B cell (primary cell): ENCODE measurements around the gene RRM2. TPM values are rescaled to one million over a fixed set of nuclear protein-coding genes. Genes with fewer than 3 reads are reported as not detected.

Experiments used
- ATAC-seq: fragments of 200-7000 bp; cut with Tn5 transposase; one replicate; pipeline ENCODE4 v1.10.0; 2021; ENCODE audit warnings: low read depth, mild to moderate bottlenecking, moderate number of reproducible peaks, moderate library complexity
- CTCF ChIA-PET: fragments of 350-600 bp; sonication (Branson Sonifier 250); formaldehyde crosslinking; loops from one replicate; lab custom pipeline; 2021; ENCODE audit warnings: antibody characterized with exemption, inconsistent platforms; lab: Charles Lee
- POLR2A ChIA-PET: fragments of 350-600 bp; sonication (Branson Sonifier 250); formaldehyde crosslinking; loops from one replicate; lab custom pipeline; 2021; ENCODE audit warnings: antibody characterized with exemption; lab: Charles Lee
- DNase-seq: peaks from one replicate; pipeline ENCODE4 v3.0.0; 2013
- H2AFZ ChIP-seq: 2 replicates; pipeline ENCODE4 v1.6.1; 2012; ENCODE audit warnings: mild to moderate bottlenecking, low read depth, low read length; ENCODE audit not compliant: insufficient read depth, poor library complexity, severe bottlenecking
- H3K27ac ChIP-seq, 2 donors: 1 replicate in 1 of 2; 2 replicates in 1 of 2; pipeline ENCODE4 v1.5.1; 2012 to 2013; ENCODE audit warnings: low read length in 2 of 2, mild to moderate bottlenecking in 2 of 2, moderate library complexity in 1 of 2
- H3K27me3 ChIP-seq, 4 experiments: fragments of 200-600 bp in 1 of 4; sonication (generic) in 1 of 4; replicated peaks in 1 of 4; 1 replicate in 2 of 4; 2 replicates in 2 of 4; pipeline versions ENCODE4 v1.6.1 to v1.7.0; 2013 to 2016; ENCODE audit warnings: low read length in 3 of 4, mild to moderate bottlenecking in 2 of 4, mixed read lengths in 1 of 4, moderate library complexity in 1 of 4; ENCODE audit not compliant: insufficient read depth in 4 of 4, control insufficient read depth in 3 of 4; ENCODE audit errors: control extremely low read depth in 1 of 4
- H3K36me3 ChIP-seq, 2 experiments: replicated peaks in 1 of 2; 1 replicate in 1 of 2; 2 replicates in 1 of 2; pipeline versions ENCODE4 v1.6.1 to v1.7.1; 2013; ENCODE audit warnings: low read length in 1 of 2; ENCODE audit not compliant: insufficient read depth in 2 of 2, control insufficient read depth in 1 of 2; ENCODE audit errors: control extremely low read depth in 1 of 2, extremely low read depth in 1 of 2
- H3K4me1 ChIP-seq, 2 donors: fragments of 200-600 bp in 1 of 2; sonication (generic) in 1 of 2; 1 replicate in 1 of 2; 2 replicates in 1 of 2; pipeline versions ENCODE4 v1.5.1 to v1.6.1; 2013 to 2017; ENCODE audit warnings: low read length in 2 of 2; ENCODE audit not compliant: control insufficient read depth in 2 of 2, insufficient read depth in 2 of 2
- H3K4me2 ChIP-seq: replicated peaks from 2 replicates; pipeline ENCODE3; 2012; ENCODE audit warnings: mild to moderate bottlenecking, low read depth, low read length; ENCODE audit not compliant: poor library complexity, severe bottlenecking
- H3K4me3 ChIP-seq, 5 experiments: fragments of 200-600 bp in 1 of 5; sonication (generic) in 1 of 5; 1 replicate in 3 of 5; 2 replicates in 2 of 5; pipeline versions ENCODE4 v1.5.1 to v1.7.0; 2011 to 2016; ENCODE audit warnings: low read length in 4 of 5, mild to moderate bottlenecking in 4 of 5, low read depth in 2 of 5, control low read depth in 1 of 5, moderate library complexity in 1 of 5; ENCODE audit not compliant: insufficient read depth in 1 of 5; ENCODE audit errors: control extremely low read depth in 1 of 5, extremely low read depth in 1 of 5
- H3K79me2 ChIP-seq: fragments of 200-600 bp; sonication (generic); one replicate; pipeline ENCODE4 v1.6.0; 2016; ENCODE audit warnings: low read length; ENCODE audit not compliant: control insufficient read depth, insufficient read depth
- H3K9ac ChIP-seq: fragments of 200-600 bp; sonication (generic); 2 replicates; pipeline ENCODE4 v1.6.1; 2017; ENCODE audit warnings: mild to moderate bottlenecking, low read length, moderate library complexity
- H3K9me3 ChIP-seq, 3 donors: one replicate each; pipeline versions ENCODE4 v1.6.1 to v1.7.1; 2013; ENCODE audit warnings: low read length in 2 of 3; ENCODE audit not compliant: control insufficient read depth in 2 of 3, insufficient read depth in 1 of 3; ENCODE audit errors: control extremely low read depth in 1 of 3
- H4K20me1 ChIP-seq: 2 replicates; pipeline ENCODE4 v1.6.0; 2012; ENCODE audit warnings: mild to moderate bottlenecking, low read length; ENCODE audit not compliant: insufficient read depth, control insufficient read depth, poor library complexity, severe bottlenecking
- H3K27ac Mint-ChIP-seq: one replicate; pipeline ENCODE4 v1.8.0; 2021; ENCODE audit warnings: mixed read lengths
- H3K27me3 Mint-ChIP-seq: one replicate; pipeline ENCODE4 v1.8.0; 2021; ENCODE audit warnings: mixed read lengths
- H3K4me1 Mint-ChIP-seq: one replicate; pipeline ENCODE4 v1.8.0; 2021; ENCODE audit warnings: mixed read lengths
- H3K4me3 Mint-ChIP-seq: one replicate; pipeline ENCODE4 v1.8.0; 2021; ENCODE audit warnings: mixed read lengths
- H3K9me3 Mint-ChIP-seq: one replicate; pipeline ENCODE4 v1.8.0; 2022; ENCODE audit warnings: mixed read lengths; ENCODE audit not compliant: insufficient read depth
- CTCF ChIP-seq: fragments of 200-600 bp; IDR thresholded peaks from one replicate; pipeline ENCODE4 v1.8.0; 2022; ENCODE audit warnings: antibody characterized with exemption, mild to moderate bottlenecking
- EZH2 ChIP-seq: IDR thresholded peaks from 2 replicates; pipeline ENCODE4 v1.6.1; 2012; ENCODE audit warnings: borderline replicate concordance, low read depth, mild to moderate bottlenecking, moderate library complexity, low read length; ENCODE audit not compliant: insufficient read depth, poor library complexity, severe bottlenecking
- WGBS: methylation state at CpG from one replicate; pipeline ENCODE4 v1.1.5; 2013; ENCODE audit warnings: missing lambda C conversion rate; ENCODE audit not compliant: insufficient coverage; 5-methylcytosine and 5-hydroxymethylcytosine counted together
- intact Hi-C: fragments of 100-400 bp; cut with micrococcal nuclease; formaldehyde crosslinking; loops from one replicate; pipeline ENCODE4 v1.10.0; 2022
- polyA plus RNA-seq: library from polyadenylated mRNA; depleted of rRNA; stranded (reverse); fragments of >200 nt; gene quantifications from 2 replicates; pipeline ENCODE4 v1.2.3, GENCODE V29; 2012
- total RNA-seq, 2 donors: library from RNA; stranded (reverse); fragments of 120-200 nt in 1 of 2; gene quantifications; 1 replicate in 1 of 2; 2 replicates in 1 of 2; pipeline versions ENCODE4 v1.2.3 to v1.2.4, GENCODE V29; 2013 to 2022

RRM2 gene
- total and polyA plus RNA-seq, 2 donors (not counting 1 experiment from before 2014, with no cell fraction given) = 1.2 to 3.3 TPM

DNA sequence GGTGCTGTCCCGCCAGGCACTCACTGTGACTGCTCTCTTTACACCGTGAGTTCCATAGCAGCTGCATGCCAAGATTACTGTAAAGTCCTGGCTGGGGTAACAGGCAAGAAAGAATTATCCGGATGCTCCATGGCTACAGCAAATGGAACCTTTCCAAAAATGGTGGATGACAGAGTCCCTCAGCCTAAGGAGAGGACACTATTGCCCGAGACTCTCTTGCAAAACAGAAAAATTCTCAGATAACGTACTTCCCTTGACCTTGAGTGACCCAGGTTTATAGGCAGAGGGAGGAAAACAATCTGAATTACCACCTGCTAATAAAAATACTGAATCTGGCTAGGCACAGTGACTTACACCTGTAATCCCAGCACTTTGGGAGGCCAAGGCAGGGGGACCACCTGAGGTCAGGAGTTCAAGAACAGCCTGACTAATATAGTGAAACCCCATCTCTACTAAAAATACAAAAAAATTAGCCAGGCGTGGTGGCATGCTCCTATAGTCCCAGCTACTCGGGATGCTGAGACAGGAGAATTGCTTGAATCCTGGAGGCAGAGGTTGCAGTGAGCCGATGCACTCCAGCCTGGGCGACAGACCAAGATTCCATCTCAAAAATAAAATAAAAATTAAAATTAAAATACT, 46.8 kb upstream of the RRM2 start:
- POLR2A ChIA-PET = no interaction called here
- no peaks in the 10 kb centered on the region for H3K36me3 ChIP-seq
- H3K4me2 ChIP-seq = no peak overlapping the region
- no peak overlapping the region for H2AFZ ChIP-seq
- H4K20me1 ChIP-seq = no peaks in the 10 kb centered on the region
- intact Hi-C loops = no loop called here
- TF ChIP-seq EZH2 (no peak), CTCF (no peak)
- no peaks in the 10 kb centered on the region for H3K79me2 ChIP-seq
- CTCF ChIA-PET = interaction anchor here (2.2 to 13.0 kb wide), 4 partner anchors 10 to 360 kb away, joined by 6 to 220 read pairs (median 88); partner anchors contain the start of gene RRM2
- no peak overlapping the region for H3K4me3 ChIP-seq
- H3K4me1 ChIP-seq = peaks cover 17 to 21% of the 10 kb centered on the region in 2 donors
- peaks cover 59% of the 10 kb centered on the region for H3K27me3 Mint-ChIP-seq
- H3K4me1 Mint-ChIP-seq = peaks cover 11% of the 10 kb centered on the region
- H3K27ac ChIP-seq = no peak overlapping the region
- WGBS = 62% methylated on average over 6 of the region's 9 CpGs
- H3K9ac ChIP-seq = no peak overlapping the region
- peaks cover 0 to 4% (median 0%) of the 10 kb centered on the region in 3 donors for H3K9me3 ChIP-seq
- no peak for ATAC-seq
- H3K9me3 Mint-ChIP-seq = no peaks in the 10 kb centered on the region
- no peak overlapping the region for H3K27ac Mint-ChIP-seq
- no peak for DNase-seq
- peaks cover 0 to 55% (median 38%) of the 10 kb centered on the region in 4 experiments for H3K27me3 ChIP-seq
- no peak overlapping the region for H3K4me3 Mint-ChIP-seq

DNA sequence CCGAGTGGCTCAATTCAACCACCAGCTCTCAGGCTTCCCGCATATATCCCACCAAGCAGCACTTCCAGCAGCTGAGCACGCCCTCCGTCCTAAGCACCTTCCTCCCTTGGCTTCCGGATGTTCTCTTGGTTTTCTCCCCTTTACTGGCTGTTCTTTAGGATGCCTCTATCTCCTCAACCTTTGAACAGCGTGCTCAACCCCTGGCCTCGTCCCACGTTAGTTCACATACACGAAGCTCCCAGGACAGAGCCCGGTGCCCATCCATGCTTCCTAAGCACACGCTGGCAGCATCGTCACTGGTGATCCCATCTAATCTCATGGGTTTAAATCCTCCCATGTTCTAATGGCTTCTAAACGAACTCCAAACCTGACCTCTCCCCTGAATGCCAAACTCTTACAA, 46.0 kb upstream of the RRM2 start:
- WGBS = 82% methylated on average over 13 of the region's 13 CpGs
- intact Hi-C loops = no loop called here
- no peaks in the 10 kb centered on the region for H3K9me3 Mint-ChIP-seq
- no peak overlapping the region for H3K27ac Mint-ChIP-seq
- peaks cover 17% of the 10 kb centered on the region for H3K4me1 Mint-ChIP-seq
- Histone ChIP-seq H3K4me2 (no peak overlapping the region), H3K36me3 (no peaks in the 10 kb centered on the region), H3K9ac (no peak overlapping the region), H3K4me3 (no peak overlapping the region), H3K4me1 (peaks cover 23 to 27% of the 10 kb centered on the region in 2 donors), H3K27ac (no peak overlapping the region), H3K79me2 (no peaks in the 10 kb centered on the region), H3K9me3 (peaks cover 0 to 4% (median 0%) of the 10 kb centered on the region in 3 donors), H4K20me1 (no peaks in the 10 kb centered on the region), H3K27me3 (peaks cover 0 to 62% (median 43%) of the 10 kb centered on the region in 4 experiments), H2AFZ (no peak overlapping the region)
- no peak for TF ChIP-seq CTCF
- peaks cover 66% of the 10 kb centered on the region for H3K27me3 Mint-ChIP-seq
- CTCF ChIA-PET = interaction anchor here (2.2 to 13.0 kb wide), 3 partner anchors 9 to 359 kb away, joined by 6 to 220 read pairs (median 143); no protein-coding TSS in a partner anchor
- no peak overlapping the region for H3K4me3 Mint-ChIP-seq
- POLR2A ChIA-PET = no interaction called here
- DNase-seq (no peak), ATAC-seq (no peak)
